SK-N-SH (cell line): ENCODE data around the gene HRH3. TPM values are rescaled to one million over a fixed set of nuclear protein-coding genes. Genes with fewer than 3 reads are reported as not detected.

Experiments
- CTCF ChIA-PET: fragments of 300-600, 350-600 bp; formaldehyde crosslinking; extraction: SDS; loops from one replicate; lab custom pipeline; 2021; lab: Yijun Ruan, JAX
- POLR2A ChIA-PET: fragments of 350-600 bp; sonication (Branson Sonifier 250); formaldehyde crosslinking; extraction: SDS; loops from one replicate; lab custom pipeline; 2020; ENCODE audit warnings: antibody characterized with exemption, inconsistent platforms; lab: Yijun Ruan, JAX
- DNase-seq: peaks from one replicate; pipeline ENCODE4 v3.0.0; 2012
- H2AFZ ChIP-seq: fragments of 200-600 bp; sonication (generic); 2 replicates; pipeline ENCODE4 v1.8.1; 2016; ENCODE audit warnings: antibody characterized with exemption, mild to moderate bottlenecking, low read depth
- H3F3A ChIP-seq: fragments of 200-600 bp; sonication (generic); replicated peaks from 2 replicates; pipeline ENCODE3; 2016; ENCODE audit warnings: antibody characterized with exemption, mild to moderate bottlenecking; ENCODE audit not compliant: insufficient read depth
- H3K27ac ChIP-seq, 2 experiments: fragments of 200-500 bp in 1 of 2; fragments of 200-600 bp in 1 of 2; sonication (Bioruptor generic) in 1 of 2; sonication (generic), shearing (Covaris generic) in 1 of 2; 2 replicates each; pipeline versions ENCODE4 v1.5.1 to v1.6.1; 2014 to 2016; ENCODE audit warnings: low read depth in 2 of 2, inconsistent platforms in 1 of 2, low read length in 1 of 2, mild to moderate bottlenecking in 1 of 2, mixed read lengths in 1 of 2
- H3K27me3 ChIP-seq: fragments of 200-600 bp; sonication (generic), shearing (Covaris generic); 2 replicates; pipeline ENCODE4 v1.6.1; 2016; ENCODE audit warnings: mixed run types; ENCODE audit not compliant: insufficient read depth
- H3K36me3 ChIP-seq, 2 experiments: fragments of 200-500 bp in 1 of 2; fragments of 200-600 bp in 1 of 2; sonication (Bioruptor generic) in 1 of 2; sonication (generic) in 1 of 2; replicated peaks in 1 of 2; 2 replicates each; pipeline versions ENCODE3 to v1.5.1; 2014 to 2016; ENCODE audit warnings: low read length in 1 of 2, mild to moderate bottlenecking in 1 of 2; ENCODE audit not compliant: insufficient read depth in 2 of 2, control insufficient read depth in 1 of 2
- H3K4me1 ChIP-seq, 2 experiments: fragments of 200-500 bp in 1 of 2; fragments of 200-600 bp in 1 of 2; sonication (Bioruptor generic) in 1 of 2; sonication (generic), shearing (Covaris generic) in 1 of 2; 2 replicates each; pipeline versions ENCODE4 v1.5.1 to v1.6.1; 2014 to 2016; ENCODE audit warnings: low read depth in 1 of 2, low read length in 1 of 2, mixed run types in 1 of 2; ENCODE audit not compliant: insufficient read depth in 2 of 2, control insufficient read depth in 1 of 2
- H3K4me2 ChIP-seq: fragments of 200-600 bp; sonication (generic), shearing (Covaris generic); 2 replicates; pipeline ENCODE4 v1.6.1; 2017; ENCODE audit warnings: mixed run types
- H3K4me3 ChIP-seq, 2 experiments: fragments of 200-500 bp in 1 of 2; fragments of 200-600 bp in 1 of 2; sonication (Bioruptor generic) in 1 of 2; sonication (generic), shearing (Covaris generic) in 1 of 2; 2 replicates each; pipeline versions ENCODE4 v1.5.1 to v1.8.1; 2014 to 2016; ENCODE audit warnings: low read depth in 2 of 2, inconsistent platforms in 1 of 2, low read length in 1 of 2, mild to moderate bottlenecking in 1 of 2, mixed read lengths in 1 of 2, moderate library complexity in 1 of 2
- H3K79me2 ChIP-seq: fragments of 200-600 bp; sonication (generic); 2 replicates; pipeline ENCODE4 v1.8.1; 2017; ENCODE audit warnings: mild to moderate bottlenecking; ENCODE audit not compliant: insufficient read depth
- H3K9ac ChIP-seq: fragments of 200-600 bp; sonication (generic); 2 replicates; pipeline ENCODE4 v1.6.1; 2017; ENCODE audit warnings: mixed run types
- H3K9me2 ChIP-seq: fragments of 200-600 bp; sonication (generic); 2 replicates; pipeline ENCODE4 v1.6.1; 2017; ENCODE audit warnings: mixed run types
- H3K9me3 ChIP-seq: fragments of 200-600 bp; sonication (generic); 2 replicates; pipeline ENCODE4 v1.6.1; 2017; ENCODE audit warnings: mixed run types, mild to moderate bottlenecking, moderate library complexity
- H4K20me1 ChIP-seq: fragments of 200-600 bp; sonication (generic); 2 replicates; pipeline ENCODE4 v1.6.1; 2017; ENCODE audit warnings: mild to moderate bottlenecking, mixed run types; ENCODE audit not compliant: insufficient read depth
- EP300 ChIP-seq, 2 experiments: IDR thresholded peaks; 2 replicates each; pipeline versions ENCODE4 v1.4.0 to v1.6.1; 2012; ENCODE audit warnings: borderline replicate concordance in 1 of 2, low read depth in 1 of 2, low read length in 1 of 2
- EZH2phosphoT487 ChIP-seq: fragments of 200-600 bp; sonication (generic); IDR thresholded peaks from 2 replicates; pipeline ENCODE4 v1.6.1; 2017; ENCODE audit warnings: low read depth, mixed run types, mild to moderate bottlenecking, antibody characterized with exemption, moderate library complexity, borderline replicate concordance
- GATA2 ChIP-seq: sonication (generic); formaldehyde crosslinking; IDR thresholded peaks from 2 replicates; pipeline ENCODE4 v1.5.0; 2020; ENCODE audit warnings: mild to moderate bottlenecking, missing genetic modification reagents
- NFIC ChIP-seq: IDR thresholded peaks from 2 replicates; pipeline ENCODE4 v1.4.0; 2012; ENCODE audit warnings: borderline replicate concordance
- NRF1 ChIP-seq: IDR thresholded peaks from 2 replicates; pipeline ENCODE4 v1.6.1; 2012; ENCODE audit warnings: low read depth, mild to moderate bottlenecking, low read length
- POLR2AphosphoS5 ChIP-seq: IDR thresholded peaks from 2 replicates; pipeline ENCODE4 v1.6.1; 2012; ENCODE audit warnings: low read depth, low read length
- RAD21 ChIP-seq: IDR thresholded peaks from 2 replicates; pipeline ENCODE4 v1.6.1; 2012; ENCODE audit warnings: mild to moderate bottlenecking, low read length
- RFX5 ChIP-seq: IDR thresholded peaks from 2 replicates; pipeline ENCODE4 v1.6.1; 2012; ENCODE audit warnings: mild to moderate bottlenecking, improper control_type of control experiment, low read length
- SMC3 ChIP-seq: IDR thresholded peaks from 2 replicates; pipeline ENCODE4 v1.6.1; 2012; ENCODE audit warnings: low read depth, low read length, improper control_type of control experiment
- TAF1 ChIP-seq: IDR thresholded peaks from 2 replicates; pipeline ENCODE4 v1.6.1; 2012; ENCODE audit warnings: low read depth, mild to moderate bottlenecking, low read length, moderate library complexity, borderline replicate concordance
- TCF12 ChIP-seq: IDR thresholded peaks from 2 replicates; pipeline ENCODE4 v1.4.0; 2012
- TEAD4 ChIP-seq: IDR thresholded peaks from 2 replicates; pipeline ENCODE4 v1.4.0; 2012; ENCODE audit warnings: mild to moderate bottlenecking, borderline replicate concordance; ENCODE audit not compliant: insufficient read depth
- USF2 ChIP-seq: fragments of 150-350 bp; IDR thresholded peaks from 2 replicates; pipeline ENCODE4 v1.6.1; 2017; ENCODE audit warnings: antibody characterized with exemption, low read length, low read depth, borderline replicate concordance
- ZBTB33 ChIP-seq: IDR thresholded peaks from 2 replicates; pipeline ENCODE4 v1.4.0; 2012; ENCODE audit warnings: low read depth, borderline replicate concordance
- WGBS: methylation state at CpG from one replicate; pipeline ENCODE4 v1.1.6; 2017; ENCODE audit warnings: low lambda C conversion rate; 5-methylcytosine and 5-hydroxymethylcytosine counted together
- polyA plus RNA-seq, 3 experiments: library from polyadenylated mRNA; depleted of rRNA; stranded (reverse); fragments of >200 nt; gene quantifications; 2 replicates each; pipeline ENCODE4 v1.2.3, GENCODE V29; 2012
- TF ChIP-seq, protein P1 (sequence below): fragments of 150-350 bp; IDR thresholded peaks from 2 replicates; pipeline ENCODE4 v1.6.1; 2016; ENCODE audit warnings: mild to moderate bottlenecking, low read depth, low read length
- TF ChIP-seq, protein P2 (sequence below): IDR thresholded peaks from 2 replicates; pipeline ENCODE4 v1.4.0; 2012; ENCODE audit warnings: low read depth

The HRH3 gene
- polyA plus RNA-seq, 1 of the 3 experiments (the other 2 are of a cell fraction): 0.02 TPM

DNA sequence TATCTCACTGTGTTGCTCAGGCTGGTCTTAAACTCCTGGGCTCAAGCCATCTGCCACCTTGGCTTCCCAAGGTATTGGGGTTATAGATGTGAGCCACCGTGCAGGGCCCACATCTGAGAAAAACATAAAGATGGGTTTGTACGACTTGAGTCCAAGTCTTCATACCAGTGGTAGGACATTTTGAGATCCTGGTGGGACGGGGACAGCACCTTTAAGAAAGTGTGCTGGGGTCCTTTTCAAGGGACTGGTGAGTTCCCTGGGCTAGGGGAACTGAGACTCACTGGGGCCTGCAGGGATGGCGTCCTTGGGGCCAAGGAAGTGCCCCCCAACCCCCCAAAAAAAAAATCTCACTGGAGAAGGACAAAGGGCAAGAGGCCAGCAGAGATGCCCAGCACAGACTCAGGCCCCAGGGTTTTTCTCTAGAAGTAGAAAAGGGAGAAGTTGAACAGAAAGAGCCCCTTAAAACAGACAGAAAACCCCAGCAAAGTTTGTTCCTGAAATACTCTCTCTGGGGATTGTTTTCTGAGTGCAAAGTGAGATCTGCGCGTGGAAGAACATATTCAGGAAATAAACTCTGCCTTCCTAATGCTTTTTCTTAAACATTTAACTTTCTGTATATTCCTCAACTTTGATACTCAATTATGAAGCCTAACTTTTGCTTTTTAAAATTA is 28.9 kb upstream of the HRH3 start:
- H3K4me3 ChIP-seq: no peak overlapping the region
- peaks cover 0 to 3% of the 10 kb centered on the region in 2 experiments for H3K36me3 ChIP-seq
- H3K9ac ChIP-seq: no peak overlapping the region
- no peaks in the 10 kb centered on the region for H3F3A ChIP-seq
- H3K9me3 ChIP-seq: no peaks in the 10 kb centered on the region
- no peak overlapping the region for H3K27ac ChIP-seq
- CTCF ChIA-PET: no interaction called here
- no peaks in the 10 kb centered on the region for H3K9me2 ChIP-seq
- H3K79me2 ChIP-seq: peaks cover 79% of the 10 kb centered on the region
- H3K4me2 ChIP-seq: no peak overlapping the region
- TF ChIP-seq TAF1 (no peak), ZBTB33 (no peak)
- TF ChIP-seq, protein P1, sequence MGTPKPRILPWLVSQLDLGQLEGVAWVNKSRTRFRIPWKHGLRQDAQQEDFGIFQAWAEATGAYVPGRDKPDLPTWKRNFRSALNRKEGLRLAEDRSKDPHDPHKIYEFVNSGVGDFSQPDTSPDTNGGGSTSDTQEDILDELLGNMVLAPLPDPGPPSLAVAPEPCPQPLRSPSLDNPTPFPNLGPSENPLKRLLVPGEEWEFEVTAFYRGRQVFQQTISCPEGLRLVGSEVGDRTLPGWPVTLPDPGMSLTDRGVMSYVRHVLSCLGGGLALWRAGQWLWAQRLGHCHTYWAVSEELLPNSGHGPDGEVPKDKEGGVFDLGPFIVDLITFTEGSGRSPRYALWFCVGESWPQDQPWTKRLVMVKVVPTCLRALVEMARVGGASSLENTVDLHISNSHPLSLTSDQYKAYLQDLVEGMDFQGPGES: no peak
- TF ChIP-seq, all 33 proteins: peak for 0
- Histone ChIP-seq H2AFZ (no peak overlapping the region), H3K27me3 (no peaks in the 10 kb centered on the region), H3K4me1 (no peaks in the 10 kb centered on the region; a peak in 1 of 4 replicates), H4K20me1 (peaks cover 87% of the 10 kb centered on the region)
- no peak for DNase-seq
- POLR2A ChIA-PET: interaction anchor here (0.8 kb wide), 1 partner anchor 9 kb away, joined by 3 read pairs; no protein-coding TSS in a partner anchor
- 91% methylated on average over 6 of the region's 6 CpGs for WGBS

- no peak overlapping the region for H3K27ac ChIP-seq
- peaks cover 82% of the 10 kb centered on the region for H3K79me2 ChIP-seq
- no peak overlapping the region for H3K9ac ChIP-seq
- ChIA-PET POLR2A (no interaction called here), CTCF (interaction anchor here (1.2 to 1.5 kb wide), 2 partner anchors 14 to 42 kb away, joined by 3 to 4 read pairs; no protein-coding TSS in a partner anchor)
- peaks cover 0 to 14% of the 10 kb centered on the region in 2 experiments for H3K36me3 ChIP-seq
- H3K9me3 ChIP-seq: no peaks in the 10 kb centered on the region
- H2AFZ ChIP-seq: no peak overlapping the region
- H3F3A ChIP-seq: no peaks in the 10 kb centered on the region
- H3K4me2 ChIP-seq: no peak overlapping the region
- H3K4me1 ChIP-seq: no peaks in the 10 kb centered on the region; a peak in 1 of 4 replicates
- no peaks in the 10 kb centered on the region for H3K9me2 ChIP-seq
- WGBS: 86% methylated on average over 11 of the region's 22 CpGs
- DNase-seq: no peak
- TF ChIP-seq RAD21 (no peak), RFX5 (no peak), NFIC (no peak), SMC3 (no peak), POLR2AphosphoS5 (no peak), NRF1 (no peak), TEAD4 (no peak), TAF1 (no peak), ZBTB33 (no peak), GATA2 (CRISPR knock-in tag) (no peak), EP300 (IDR thresholded peaks at IDR 0.05; ENCODE audit: borderline replicate concordance in 1 of 2, low read depth in 1 of 2, low read length in 1 of 2) (no peak), EZH2phosphoT487 (no peak), USF2 (no peak), TCF12 (no peak)
- TF ChIP-seq, protein P2, sequence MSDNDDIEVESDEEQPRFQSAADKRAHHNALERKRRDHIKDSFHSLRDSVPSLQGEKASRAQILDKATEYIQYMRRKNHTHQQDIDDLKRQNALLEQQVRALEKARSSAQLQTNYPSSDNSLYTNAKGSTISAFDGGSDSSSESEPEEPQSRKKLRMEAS: no peak
- TF ChIP-seq, all 33 proteins: peak for 0
- Histone ChIP-seq H3K4me3 (no peak overlapping the region), H3K27me3 (no peaks in the 10 kb centered on the region), H4K20me1 (peaks cover 87% of the 10 kb centered on the region)
These were observed 27.0 kb upstream of the HRH3 start for GRCh38 chr20:62246872-62247652.
